Measurements from ENCODE around the gene UST. TPM values are rescaled to one million over a fixed set of nuclear protein-coding genes. Genes with fewer than 3 reads are reported as not detected.

Gene UST
- total RNA-seq, 2 donors from 2014 or later: 15.3 to 16.3 TPM

DNA sequence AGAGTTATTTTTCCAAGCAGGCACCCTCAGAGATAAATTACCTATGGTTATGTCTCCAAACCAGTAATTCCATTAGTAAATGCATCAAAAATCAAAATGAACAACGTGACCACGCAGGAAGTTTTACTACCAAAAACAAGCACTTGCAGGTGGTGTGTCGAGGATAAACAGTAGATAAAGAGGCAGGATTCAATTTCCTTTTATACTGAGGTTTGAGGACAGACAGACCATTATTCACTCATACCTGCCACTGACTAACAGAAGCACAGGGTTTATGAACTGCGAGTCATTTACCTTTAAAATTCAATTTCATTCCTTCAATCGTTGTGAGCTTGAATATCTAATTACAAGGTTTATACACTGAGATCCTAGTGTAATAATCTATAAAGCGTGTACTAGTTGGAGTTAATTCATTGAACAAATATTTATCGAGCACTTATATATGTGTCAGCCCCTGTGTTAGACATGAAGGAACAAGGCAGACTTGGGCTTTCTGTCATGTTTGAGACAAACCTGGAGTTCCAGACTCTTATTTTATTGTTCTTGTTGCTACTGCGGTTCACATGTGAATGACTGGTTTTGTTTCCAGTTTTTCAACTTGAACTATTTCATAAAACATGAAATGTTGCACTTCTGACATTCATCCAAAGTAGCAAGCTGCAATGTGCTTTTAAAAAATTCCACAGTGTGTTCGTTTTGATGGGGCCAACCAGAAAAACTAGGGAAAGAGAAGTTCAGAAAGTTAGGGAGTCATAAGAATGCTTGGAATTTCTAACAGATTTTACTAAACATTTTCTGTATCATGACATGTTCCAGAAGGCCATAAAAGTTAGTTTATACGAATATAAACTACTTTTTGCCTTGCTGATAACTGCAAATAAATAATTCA, 205.6 kb downstream of the UST start:
- Mint-ChIP-seq H3K4me1 (peaks cover 11% of the 10 kb centered on the region), H3K27ac (no peak overlapping the region), H3K27me3 (ENCODE audit: insufficient read depth) (no peaks in the 10 kb centered on the region), H3K4me3 (no peak overlapping the region), H3K36me3 (ENCODE audit: low read depth) (peaks cover 25% of the 10 kb centered on the region), H3K9me3 (peaks cover 14% of the 10 kb centered on the region)
- no peaks in the 10 kb centered on the region for H3K4me1 ChIP-seq (ENCODE audit: control insufficient read depth, insufficient read depth, low read length)
- H3K27me3 ChIP-seq (ENCODE audit: control insufficient read depth, insufficient read depth, low read length, poor library complexity, severe bottlenecking): no peaks in the 10 kb centered on the region
- no peak overlapping the region for H3K9ac ChIP-seq (ENCODE audit: extremely low read depth, low read length, poor library complexity, severe bottlenecking)
- no peak overlapping the region for H3K27ac ChIP-seq (ENCODE audit: low read depth, low read length)
- H3K36me3 ChIP-seq (ENCODE audit: control insufficient read depth, insufficient read depth, low read length): no peaks in the 10 kb centered on the region
- TF ChIP-seq, protein P1, sequence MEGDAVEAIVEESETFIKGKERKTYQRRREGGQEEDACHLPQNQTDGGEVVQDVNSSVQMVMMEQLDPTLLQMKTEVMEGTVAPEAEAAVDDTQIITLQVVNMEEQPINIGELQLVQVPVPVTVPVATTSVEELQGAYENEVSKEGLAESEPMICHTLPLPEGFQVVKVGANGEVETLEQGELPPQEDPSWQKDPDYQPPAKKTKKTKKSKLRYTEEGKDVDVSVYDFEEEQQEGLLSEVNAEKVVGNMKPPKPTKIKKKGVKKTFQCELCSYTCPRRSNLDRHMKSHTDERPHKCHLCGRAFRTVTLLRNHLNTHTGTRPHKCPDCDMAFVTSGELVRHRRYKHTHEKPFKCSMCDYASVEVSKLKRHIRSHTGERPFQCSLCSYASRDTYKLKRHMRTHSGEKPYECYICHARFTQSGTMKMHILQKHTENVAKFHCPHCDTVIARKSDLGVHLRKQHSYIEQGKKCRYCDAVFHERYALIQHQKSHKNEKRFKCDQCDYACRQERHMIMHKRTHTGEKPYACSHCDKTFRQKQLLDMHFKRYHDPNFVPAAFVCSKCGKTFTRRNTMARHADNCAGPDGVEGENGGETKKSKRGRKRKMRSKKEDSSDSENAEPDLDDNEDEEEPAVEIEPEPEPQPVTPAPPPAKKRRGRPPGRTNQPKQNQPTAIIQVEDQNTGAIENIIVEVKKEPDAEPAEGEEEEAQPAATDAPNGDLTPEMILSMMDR (conservative IDR thresholded peaks at IDR 0.05): no peak
- H3K4me3 ChIP-seq (ENCODE audit: low read length): no peak overlapping the region
- H3K9me3 ChIP-seq (ENCODE audit: control insufficient read depth, low read length): peaks cover 10% of the 10 kb centered on the region
- 93 to 95% methylated on average over 9 to 10 of the region's 10 CpGs for WGBS, 2 experiments (ENCODE audit: insufficient coverage in 1 of 2, insufficient read length in 1 of 2)
- DNase-seq: no peak

DNA sequence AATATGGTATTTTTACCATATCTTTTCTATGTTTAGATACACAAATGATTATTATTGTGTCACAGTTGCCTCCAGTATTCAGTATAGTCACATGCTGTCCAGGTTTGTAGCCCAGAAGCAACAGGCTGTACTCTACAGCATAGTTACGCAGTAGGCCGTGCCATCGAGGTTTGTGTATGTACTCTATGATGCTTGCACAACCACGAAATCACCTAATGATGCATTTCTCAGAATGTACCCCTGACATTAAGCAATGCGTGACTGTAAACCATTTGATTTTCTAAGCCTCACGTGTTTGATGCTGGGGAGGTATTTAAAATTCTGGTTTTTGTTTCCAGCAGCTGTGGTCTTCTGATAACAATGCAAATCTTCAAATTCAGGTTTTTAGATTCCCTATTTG, 207.6 kb downstream of the UST start:
- H3K4me3 Mint-ChIP-seq: no peak overlapping the region
- DNase-seq: no peak
- H3K27ac ChIP-seq (ENCODE audit: low read depth, low read length): no peak overlapping the region

DNA sequence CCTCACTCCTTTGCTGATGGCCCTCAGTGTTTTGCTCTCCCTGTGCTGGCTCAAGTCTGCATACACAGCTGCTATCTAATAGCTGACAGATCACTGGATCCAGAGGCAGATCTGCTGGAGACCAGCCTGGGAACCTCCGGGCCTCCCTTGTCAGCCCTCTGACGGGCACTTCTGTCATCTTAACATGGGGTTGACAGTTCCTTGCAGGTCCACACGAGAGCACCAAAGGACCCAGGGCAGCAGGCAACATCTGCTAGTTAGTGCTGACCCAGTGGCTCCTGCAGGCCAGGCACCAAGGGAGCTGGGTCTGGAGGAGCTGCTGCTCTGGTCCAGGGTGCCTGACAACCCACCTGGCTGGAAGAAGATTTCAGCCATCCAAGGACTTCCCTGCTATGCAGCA, 208.1 kb downstream of the UST start:
- TF ChIP-seq, protein P1 (conservative IDR thresholded peaks at IDR 0.05): peak; percentile 41
- H3K4me1 ChIP-seq (ENCODE audit: control insufficient read depth, insufficient read depth, low read length): no peaks in the 10 kb centered on the region
- Mint-ChIP-seq H3K9me3 (peaks cover 14% of the 10 kb centered on the region), H3K27ac (no peak overlapping the region), H3K36me3 (ENCODE audit: low read depth) (peaks cover 28% of the 10 kb centered on the region), H3K4me1 (peaks cover 18% of the 10 kb centered on the region), H3K4me3 (no peak overlapping the region), H3K27me3 (ENCODE audit: insufficient read depth) (no peaks in the 10 kb centered on the region)
- no peak overlapping the region for H3K9ac ChIP-seq (ENCODE audit: extremely low read depth, low read length, poor library complexity, severe bottlenecking)
- H3K27ac ChIP-seq (ENCODE audit: low read depth, low read length): no peak overlapping the region
- H3K9me3 ChIP-seq (ENCODE audit: control insufficient read depth, low read length): peaks cover 10% of the 10 kb centered on the region
- WGBS, 2 experiments (ENCODE audit: insufficient coverage in 1 of 2, insufficient read length in 1 of 2): 68 to 88% methylated on average over 3 of the region's 3 CpGs
- no peaks in the 10 kb centered on the region for H3K27me3 ChIP-seq (ENCODE audit: control insufficient read depth, insufficient read depth, low read length, poor library complexity, severe bottlenecking)
- H3K4me3 ChIP-seq (ENCODE audit: low read length): no peak overlapping the region
- no peak for DNase-seq
- H3K36me3 ChIP-seq (ENCODE audit: control insufficient read depth, insufficient read depth, low read length): no peaks in the 10 kb centered on the region

More for the DNA sequence above, 207.6 kb downstream of the UST start:
- no peak overlapping the region for H3K4me3 ChIP-seq (ENCODE audit: low read length)
- H3K4me1 ChIP-seq (ENCODE audit: control insufficient read depth, insufficient read depth, low read length): no peaks in the 10 kb centered on the region
- Mint-ChIP-seq H3K9me3 (peaks cover 14% of the 10 kb centered on the region), H3K36me3 (ENCODE audit: low read depth) (peaks cover 28% of the 10 kb centered on the region), H3K27ac (no peak overlapping the region), H3K27me3 (ENCODE audit: insufficient read depth) (no peaks in the 10 kb centered on the region), H3K4me1 (peaks cover 16% of the 10 kb centered on the region)
- TF ChIP-seq, protein P1 (conservative IDR thresholded peaks at IDR 0.05): no peak
- no peak overlapping the region for H3K9ac ChIP-seq (ENCODE audit: extremely low read depth, low read length, poor library complexity, severe bottlenecking)
- H3K9me3 ChIP-seq (ENCODE audit: control insufficient read depth, low read length): peaks cover 10% of the 10 kb centered on the region
- H3K27me3 ChIP-seq (ENCODE audit: control insufficient read depth, insufficient read depth, low read length, poor library complexity, severe bottlenecking): no peaks in the 10 kb centered on the region
- H3K36me3 ChIP-seq (ENCODE audit: control insufficient read depth, insufficient read depth, low read length): no peaks in the 10 kb centered on the region
- WGBS, 2 experiments (ENCODE audit: insufficient coverage in 1 of 2, insufficient read length in 1 of 2): 95 to 97% methylated on average over 6 of the region's 6 CpGs
